LoVo (cell line): ENCODE results near the gene NLRP8.
"Not testable (repeated sequence)": the region's sequence is repeated elsewhere in the genome, so short reads cannot be mapped to it uniquely, and the experiment has no call there.

Experiments
- DNase-seq: peaks from one replicate; pipeline ENCODE4 v3.0.0-alpha.2; 2016; ENCODE audit warnings: low spot score

Gene NLRP8

DNA sequence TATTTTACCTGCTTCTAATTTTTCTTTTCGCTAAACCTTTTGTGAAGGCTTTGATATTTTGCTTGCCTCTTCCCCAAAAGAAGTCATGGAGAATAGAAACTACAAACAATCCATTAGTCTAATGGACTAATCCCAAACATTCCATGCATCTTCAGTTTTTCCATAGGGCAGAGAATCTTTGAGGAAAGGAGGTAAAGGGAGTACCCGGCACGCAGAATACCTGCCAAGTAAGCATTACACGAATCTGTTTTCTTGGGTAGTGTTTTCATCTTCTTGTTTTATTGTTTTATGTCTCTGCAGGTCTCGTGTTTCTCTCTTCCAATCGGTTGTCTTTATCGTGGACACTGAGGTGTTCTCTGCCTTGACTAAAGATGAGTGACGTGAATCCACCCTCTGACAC, at the start of gene NLRP8:
Gene NLRP8 (plus strand): TSS at position 301 of the 400 bp plus-strand sequence.
- DNase-seq: no peak

DNA sequence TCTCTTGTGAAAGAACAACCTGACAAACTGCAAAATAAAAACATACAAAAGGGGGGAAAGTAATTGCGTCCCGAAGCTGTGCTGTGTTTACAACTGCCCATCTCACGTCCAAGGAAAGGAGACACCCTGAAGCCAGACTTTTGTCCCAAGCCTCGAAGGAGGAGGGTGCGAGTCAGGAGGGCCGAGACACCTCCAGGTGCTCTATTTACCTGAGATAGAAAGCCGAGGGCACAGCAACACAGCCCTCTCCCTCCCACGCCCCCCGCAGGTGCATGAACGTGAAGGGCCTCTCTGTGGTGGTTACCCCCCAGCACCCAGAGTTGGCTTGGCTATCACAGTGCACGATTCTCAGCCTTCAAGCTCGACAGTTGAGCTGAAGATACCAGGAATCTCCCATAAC, 48.7 kb upstream of the NLRP8 start:
- no peak for DNase-seq

DNA sequence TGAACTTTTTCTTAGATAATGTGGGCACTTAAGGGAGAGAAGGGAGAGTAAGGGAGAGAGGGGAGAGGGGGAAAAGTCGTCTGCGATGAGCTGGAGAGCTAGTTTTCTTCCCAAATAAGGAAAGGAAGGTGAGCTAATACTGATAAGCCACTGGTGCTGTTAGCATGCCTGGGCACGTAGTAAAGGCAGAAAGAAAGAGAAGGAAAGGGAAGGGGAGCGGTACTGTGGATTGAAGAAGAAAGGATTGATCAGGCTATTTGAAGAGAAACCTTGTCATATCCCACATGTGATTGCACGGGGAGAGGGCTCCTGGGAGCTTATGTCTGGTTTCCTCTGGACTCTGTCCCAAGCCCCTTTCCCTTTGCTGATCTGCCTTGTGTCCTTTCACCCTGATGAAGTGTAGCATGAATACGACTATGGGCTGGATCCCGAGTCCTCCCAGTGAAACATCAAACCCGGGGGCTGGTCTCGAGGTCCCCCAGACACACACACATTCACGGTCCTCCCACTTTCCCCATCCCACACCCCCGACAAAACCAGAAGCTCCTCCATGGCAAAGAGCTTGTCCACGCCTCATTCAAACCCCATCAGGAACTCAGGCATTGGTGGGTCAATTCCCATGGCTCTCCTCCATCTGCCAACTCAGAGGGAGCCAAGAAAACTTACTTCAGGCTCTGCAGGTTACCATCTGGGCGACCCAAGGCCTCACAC, 46.1 kb upstream of the NLRP8 start:
- no peak for DNase-seq

DNA sequence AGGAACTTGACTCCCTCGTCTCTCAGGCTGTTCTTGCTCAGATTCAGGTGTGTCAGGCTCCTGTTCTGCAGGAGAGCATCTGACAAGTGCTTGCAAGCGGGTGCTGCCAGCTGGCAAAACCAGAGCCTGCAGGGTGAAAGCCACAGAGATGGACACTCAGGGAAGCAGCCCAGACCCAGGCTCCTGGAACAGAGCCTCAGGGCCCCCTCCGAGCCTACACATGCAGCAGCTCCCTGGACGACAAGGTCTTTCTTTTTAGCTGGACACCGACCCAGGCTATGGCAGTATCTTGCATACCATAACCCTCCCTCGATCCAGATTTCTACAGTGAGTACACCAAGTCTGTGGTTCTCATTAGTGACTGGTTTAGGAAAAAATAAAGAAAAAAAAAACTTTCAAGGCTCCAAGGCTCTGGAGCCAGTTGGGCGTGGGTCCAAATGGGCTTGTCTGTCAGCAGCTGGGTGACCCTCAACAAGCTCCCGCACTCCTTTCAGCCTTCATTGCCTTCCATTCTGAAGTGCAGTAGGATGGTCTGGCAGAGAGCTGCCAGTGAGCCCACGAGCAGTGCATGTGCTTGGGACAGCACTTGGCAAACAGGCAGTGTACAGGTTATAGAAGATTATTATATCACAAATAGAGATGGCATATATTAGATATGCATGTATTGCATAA, 45.4 kb upstream of the NLRP8 start:
- DNase-seq: no peak

DNA sequence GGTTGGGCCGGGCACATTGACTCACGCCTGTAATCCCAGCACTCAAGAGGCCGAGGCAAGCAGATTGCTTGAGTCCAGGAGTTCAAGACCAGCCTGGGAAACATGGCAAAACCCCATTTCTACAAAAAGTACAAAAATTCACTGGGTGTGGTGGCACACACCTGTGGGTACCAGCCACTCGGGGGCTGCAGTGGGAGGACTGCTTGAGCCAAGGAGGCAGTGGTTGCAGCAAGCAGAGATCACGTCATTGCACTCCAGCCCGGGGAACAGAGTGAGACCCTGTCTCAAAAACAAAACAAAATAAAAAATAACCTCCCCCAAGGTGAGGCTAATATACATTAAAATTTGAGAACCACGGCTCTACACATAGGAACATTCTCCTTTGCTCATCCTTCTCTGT, 40.3 kb upstream of the NLRP8 start:
- DNase-seq: no peak

DNA sequence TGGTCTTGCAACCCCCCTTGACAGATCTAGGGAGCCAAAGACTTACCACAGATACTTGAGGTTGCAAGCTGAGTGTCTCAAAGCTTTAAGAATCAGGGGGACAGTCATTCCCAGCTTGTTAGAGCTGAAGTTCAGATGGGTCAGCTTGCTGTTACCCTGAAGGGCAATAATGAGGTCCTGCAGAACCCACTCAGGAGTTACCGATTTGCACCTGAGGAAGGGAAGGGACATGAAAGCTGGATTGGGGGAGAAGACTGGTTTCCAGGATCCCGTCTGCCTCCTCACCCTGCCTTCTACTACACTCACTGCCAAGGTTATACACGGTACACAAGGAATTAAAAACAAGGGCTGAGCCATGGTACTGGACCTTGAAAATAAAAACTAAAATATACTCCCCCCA, 39.9 kb upstream of the NLRP8 start:
- no peak for DNase-seq

DNA sequence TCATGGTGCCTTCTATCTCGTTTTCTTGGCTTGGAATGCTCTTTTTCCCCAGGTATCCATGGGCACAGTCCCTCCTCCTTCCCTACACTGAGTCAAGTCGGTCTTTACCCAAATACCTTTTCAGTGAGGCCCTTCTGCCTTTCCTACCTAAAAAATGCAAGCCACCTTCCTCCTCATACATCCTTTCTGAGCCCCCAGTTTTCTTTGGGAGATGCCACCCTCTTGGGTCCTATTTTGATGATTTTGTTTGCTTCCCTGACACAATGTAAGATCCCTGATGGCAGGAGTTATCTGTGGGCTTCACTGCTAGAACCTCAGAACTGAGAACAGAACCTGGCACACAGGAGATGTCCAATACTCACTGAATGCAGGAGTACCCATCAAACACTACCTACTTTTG, 37.8 kb upstream of the NLRP8 start:
- DNase-seq: no peak

DNA sequence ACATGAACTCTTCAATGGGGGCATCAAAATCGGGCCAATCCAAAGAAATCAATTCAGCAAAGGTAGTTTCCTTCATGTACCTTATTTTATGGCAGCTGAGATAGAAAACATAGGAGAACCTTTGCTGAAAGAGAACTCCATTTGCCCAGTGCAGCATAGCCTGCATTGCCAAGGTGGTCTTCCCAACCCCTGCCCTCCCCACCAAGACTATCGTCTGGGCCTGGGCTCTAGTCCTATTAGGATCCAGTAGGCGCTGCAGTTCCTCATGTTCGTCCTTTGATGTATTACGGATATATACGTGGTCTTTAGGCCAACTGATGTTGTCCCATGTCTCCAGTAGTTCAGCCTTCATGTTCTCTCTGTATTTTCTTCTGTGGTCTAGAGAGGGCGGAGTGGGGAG, 34.7 kb upstream of the NLRP8 start:
- DNase-seq: no peak

DNA sequence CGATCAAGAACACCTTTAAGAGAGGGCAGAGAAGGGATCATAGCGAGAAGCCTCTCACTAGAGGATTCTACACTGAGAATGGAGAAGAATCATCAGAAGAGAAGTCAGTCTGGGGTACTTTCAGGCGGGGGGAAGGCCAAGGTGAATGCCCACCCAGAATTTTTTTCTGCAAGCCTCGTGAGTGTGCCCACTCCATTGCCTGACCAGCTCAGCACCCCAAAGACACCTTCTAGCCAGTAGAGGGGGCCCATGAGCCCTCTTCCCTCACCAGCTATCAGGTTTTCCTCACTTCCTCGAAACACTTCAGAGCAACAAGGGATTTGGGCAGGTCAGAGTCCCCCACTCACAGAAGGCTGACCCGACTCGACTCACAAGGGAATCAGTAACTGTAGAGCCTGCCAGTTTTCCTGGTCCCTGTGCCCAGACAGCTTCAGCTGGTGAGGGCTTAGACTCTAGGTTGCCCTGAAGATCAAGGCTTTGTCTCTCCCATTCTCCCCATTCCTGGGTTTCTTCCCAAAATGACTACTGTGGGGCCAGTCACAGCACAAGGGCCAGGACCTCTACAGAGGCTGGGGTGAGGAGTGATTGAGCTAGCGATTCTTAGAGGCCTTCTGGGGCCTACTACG, 33.9 kb upstream of the NLRP8 start:
- no peak for DNase-seq

DNA sequence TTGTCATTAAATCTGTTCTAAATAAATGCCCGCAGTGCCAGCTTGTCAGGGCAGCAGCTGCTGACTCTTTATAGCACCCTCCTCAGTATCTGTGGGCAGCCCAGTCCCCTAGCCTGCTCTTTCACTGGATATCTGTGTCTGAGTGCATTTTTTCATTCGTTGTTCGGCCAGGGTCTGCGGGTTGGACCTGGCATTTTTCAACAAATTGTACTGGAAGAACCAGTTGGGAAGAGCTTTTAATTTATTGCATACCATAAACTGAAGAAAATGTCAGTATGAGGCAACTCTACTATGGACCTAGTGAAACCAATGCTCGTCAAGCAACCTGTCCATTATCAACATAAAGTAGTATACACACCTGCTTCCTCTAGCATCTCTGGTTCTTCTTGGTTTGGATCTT, 24.1 kb upstream of the NLRP8 start:
- DNase-seq: no peak

DNA sequence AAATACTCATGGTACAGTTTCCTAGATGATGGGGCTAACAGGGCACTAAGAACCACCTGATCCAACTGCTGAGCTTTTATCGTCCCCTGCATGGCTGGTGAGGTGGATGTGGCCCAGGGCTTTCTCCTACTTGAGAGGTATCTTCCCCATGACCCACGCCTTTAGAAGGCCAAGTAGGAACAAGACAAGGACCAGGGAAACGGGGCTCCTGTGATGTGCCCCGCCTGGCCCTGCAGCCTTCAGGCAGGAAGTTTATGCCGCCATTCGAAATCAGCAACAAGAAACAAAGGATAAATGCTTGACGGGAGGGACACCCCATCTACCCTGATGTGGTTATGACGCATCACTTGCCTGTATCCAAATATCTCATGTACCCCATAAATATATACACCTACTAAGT, 19.6 kb upstream of the NLRP8 start:
- DNase-seq: no peak

DNA sequence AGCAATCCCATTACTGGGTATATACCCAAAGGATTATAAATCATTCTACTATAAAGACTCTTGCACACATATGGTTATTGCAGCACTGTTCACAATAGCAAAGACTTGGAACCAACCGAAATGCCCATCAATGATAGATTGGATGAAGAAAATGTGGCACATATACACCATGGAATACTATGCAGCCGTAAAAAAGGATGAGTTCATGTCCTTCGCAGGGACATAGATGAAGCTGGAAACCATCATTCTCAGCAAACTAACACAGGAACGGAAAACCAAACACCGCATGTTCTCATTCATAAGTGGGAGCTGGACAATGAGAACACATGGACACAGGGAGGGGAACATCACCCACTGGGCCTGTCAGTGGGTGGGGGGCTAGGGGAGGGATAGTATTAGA, 18.4 kb upstream of the NLRP8 start:
- DNase-seq: not testable (repeated sequence)

DNA sequence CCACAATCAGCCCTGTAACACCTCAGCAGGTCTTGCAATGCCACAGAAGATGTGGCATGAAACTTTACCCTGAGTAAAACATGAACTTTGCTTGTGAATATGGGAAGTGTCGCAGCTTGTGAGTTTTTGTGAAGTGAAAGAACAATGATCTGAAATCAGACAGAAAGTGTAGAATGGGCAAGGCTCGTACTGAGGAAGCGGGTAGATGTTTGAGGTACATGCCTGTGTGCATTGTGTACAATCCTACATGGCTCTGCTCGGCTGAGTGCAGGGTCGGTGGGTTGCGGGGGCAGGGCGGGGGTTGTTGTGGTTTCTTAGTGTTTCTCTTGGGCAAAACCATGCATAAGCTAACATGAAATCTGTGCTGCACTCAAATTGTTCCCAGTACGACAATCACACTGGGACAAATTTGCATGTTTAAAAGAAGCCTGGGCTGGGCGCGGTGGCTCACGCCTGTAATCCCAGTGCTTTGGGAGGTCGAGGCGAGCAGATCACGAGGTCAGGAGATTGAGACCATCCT, 16.6 kb upstream of the NLRP8 start:
- DNase-seq: no peak

DNA sequence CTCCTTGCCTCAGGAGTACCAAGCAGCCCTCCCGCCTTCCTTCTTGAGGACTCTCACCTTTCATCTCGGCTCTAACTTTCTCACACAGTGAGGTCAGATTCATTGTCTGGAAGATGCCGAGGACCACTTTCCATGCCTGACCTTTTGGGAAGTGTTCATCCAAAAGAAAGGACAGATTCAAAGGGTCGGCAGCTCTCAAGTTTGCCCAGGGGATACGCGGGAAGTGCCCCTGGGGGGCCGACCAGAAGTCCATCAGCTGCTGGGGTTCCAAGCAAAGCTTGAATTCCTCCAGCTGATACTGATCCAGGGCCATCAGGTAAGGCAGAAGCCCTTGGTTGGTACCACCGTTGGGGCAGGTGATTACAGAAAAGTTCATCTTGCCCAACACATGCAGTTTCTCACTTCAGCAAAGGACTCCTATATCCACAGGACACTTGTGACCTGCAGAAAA, 15.7 kb upstream of the NLRP8 start, which contains the start of gene NLRP13:
Gene NLRP13 (minus strand): TSS at position 401 of the 451 bp plus-strand sequence. CDS start 25 bp downstream, at position 376.
- DNase-seq: no peak

DNA sequence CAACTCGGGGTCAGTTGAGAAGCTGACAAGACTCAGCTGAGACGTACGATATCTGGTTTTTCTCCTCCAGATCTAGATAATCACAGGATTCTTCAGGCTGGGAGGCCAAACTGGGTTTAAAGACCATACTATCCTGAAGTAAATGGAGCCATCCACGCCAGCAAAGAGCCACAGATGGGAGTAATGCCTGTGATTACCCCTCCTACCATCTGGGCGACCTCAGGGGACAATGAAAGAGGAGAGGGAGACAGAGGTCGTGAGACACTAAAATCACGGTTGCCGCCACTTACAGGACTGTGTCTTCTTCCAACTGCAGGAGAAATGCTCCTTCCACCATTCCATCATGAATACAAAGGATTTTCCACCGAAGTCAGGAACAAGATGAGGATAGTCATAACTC, 12.4 kb upstream of the NLRP8 start:
- DNase-seq: no peak

DNA sequence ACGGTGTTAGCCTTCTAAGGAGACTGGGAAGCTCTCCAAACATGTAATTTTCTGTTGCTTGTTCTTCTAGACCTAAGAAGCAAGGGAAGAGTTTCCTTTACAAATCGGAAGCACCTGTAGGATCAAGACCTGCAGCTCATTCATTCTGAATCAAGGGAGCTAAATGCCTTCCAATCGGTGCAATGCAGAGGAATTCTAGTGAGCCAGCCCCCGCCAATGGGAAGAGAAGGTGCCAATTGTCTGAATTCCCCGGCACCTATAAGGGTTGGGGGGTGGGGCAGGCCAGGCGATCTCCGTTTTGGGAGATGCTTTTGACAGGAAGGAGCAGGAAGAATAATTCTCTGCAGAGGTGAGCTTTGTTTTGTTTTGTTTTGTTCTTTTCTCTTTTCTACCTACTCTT, 8.4 kb upstream of the NLRP8 start:
- DNase-seq: no peak

DNA sequence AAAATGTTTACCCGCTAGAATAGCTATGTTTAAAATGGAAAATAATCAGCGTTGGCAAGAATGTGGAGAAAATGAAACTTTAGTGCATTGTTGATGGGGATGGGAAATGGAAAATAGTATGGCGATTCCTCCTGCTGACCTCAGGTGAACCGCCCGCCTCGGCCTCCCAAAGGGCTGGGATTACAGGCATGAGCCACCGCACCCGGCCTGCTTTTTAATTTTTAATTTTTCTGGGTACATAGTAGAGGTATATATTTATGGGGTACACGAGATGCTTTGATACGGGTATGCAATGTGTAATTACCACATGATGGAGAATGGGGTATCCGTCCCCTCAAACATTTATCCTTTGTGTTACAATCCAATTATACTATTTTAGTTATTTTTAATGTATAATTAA, 7.3 kb upstream of the NLRP8 start:
- DNase-seq: no peak

DNA sequence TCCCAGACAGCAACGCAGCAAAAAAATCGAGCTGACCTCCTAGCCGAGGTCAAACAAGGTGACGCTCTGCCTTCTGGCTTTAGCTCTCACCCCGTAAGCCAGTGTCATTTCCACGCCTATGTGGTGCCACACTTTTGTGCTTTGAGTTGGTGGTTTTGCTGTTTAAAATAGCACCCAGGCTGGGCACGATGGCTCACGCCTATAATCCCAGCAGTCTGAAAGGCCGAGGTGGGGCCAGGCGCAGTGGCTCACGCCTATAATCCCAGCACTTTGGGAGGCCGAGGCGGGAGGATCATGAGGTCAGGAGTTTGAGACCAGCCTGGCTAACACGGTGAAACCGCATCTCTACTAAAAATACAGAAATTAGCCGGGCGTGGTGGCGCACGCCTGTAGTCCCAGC, 2.9 kb downstream of the NLRP8 start:
- not testable (repeated sequence) for DNase-seq

DNA sequence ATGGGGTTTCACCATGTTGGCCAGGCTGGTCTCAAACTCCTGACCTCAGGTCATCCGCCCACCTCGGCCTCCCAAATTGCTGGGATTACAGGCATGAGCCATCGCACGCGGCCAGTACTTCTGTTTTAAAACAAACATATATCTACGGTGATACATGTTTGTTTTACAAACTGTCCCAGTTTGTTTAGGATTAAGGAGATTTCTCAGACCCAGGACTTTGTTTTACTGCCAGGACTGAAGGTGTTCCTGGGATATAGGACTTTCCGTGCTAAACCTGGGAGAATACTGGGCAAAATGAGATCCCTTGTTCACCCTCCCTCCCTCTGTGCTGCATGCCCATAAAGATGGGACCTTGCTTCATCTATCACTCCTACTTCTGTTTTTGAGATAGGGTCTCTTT, 8.8 kb downstream of the NLRP8 start:
- DNase-seq: no peak

DNA sequence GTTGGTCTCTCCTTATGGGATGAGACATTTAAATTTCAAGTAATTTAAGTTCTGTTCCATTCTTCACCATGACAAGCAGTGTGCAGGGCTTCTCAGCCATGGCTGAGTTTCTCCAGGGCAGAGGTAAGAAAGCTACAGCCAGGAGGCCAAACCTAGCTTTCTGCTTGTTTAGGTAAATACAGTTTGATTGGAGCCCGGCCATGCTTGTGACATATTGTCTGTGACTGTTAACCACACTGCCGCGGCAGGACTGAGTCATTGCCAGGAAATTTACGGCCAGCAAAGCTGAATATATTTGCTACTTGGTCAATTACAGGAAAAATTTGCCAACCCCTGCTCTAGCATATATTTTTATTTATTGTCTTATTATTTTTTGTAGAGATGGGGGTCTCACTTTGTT, 10.7 kb downstream of the NLRP8 start:
- DNase-seq: no peak

DNA sequence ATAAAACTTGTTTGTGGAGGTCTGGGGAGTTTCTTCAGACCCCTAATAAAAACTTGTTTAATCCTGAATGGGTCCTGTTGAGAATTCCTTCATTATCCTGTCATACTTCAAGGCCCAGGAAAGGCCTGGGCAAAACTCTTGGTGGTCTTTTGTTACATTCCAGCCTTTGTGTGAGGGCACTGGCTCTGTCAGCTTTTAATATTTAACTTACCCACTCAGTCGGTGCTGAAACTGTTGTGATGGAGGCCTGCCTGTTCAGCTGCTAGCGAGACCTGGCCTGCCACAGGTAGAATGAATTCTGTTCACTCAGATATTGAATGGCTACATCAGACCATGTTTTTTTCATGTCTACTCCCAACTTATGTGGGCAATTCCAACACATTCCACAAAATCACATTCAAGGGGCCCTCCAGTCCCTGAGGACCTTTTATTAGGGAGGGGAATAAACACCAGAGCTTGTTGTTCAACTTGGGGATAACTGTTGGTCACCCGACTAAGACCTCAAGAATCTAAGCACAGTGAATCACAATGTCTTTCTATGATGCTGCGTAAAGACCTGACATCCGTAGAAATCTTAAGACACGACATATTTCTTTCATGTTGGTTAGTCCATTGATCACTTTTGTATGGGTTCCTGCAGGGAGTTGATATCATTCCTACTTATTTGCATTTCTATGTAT, 12.5 kb downstream of the NLRP8 start:
- no peak for DNase-seq

DNA sequence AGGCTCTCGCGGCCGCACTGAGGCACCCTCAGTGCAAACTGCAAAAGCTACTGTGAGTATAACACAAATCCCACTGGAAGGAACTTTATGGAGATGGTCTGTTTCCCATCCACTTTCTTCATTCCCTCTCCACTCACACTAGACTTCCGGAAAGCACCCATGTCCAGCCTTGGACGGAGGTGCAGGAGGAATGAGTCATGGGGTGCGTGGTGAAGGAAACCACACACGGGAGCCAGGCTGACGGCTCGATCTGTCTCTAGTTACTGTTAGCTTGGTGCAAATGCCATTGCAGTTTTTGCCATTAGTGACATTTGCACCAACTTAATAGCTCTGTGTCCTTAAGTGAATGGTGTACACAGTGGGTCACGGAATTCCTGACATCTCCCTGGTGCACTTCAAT, 14.6 kb downstream of the NLRP8 start:
- DNase-seq: no peak

DNA sequence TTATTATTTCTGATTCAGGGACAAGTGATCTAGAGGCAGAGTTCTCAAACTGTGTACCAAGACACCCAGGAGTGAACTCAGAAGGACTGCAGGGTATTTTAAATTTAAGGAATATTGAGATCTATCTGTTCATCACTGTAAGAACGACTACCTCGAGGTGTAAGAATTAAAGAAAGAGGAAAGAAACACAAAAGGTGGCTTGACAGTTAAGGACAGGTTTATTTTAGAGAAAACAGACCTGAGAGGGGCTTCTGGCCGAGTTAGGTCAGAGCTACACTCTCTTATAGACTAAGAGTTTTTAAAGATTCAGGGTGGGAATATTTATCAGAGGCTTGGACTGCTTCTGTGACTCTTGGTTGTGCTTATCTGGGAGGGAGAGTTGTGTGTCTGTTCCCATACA, 26.4 kb downstream of the NLRP8 start:
- DNase-seq: no peak
